GM10248 (cell line): ENCODE measurements around the gene GPR21.

ENCODE experiments used
- CTCF ChIA-PET: fragments of 300-600 bp; sonication (Branson Sonifier 250); formaldehyde crosslinking; extraction: SDS; loops from one replicate; lab custom pipeline; 2021; ENCODE audit warnings: antibody characterized with exemption; lab: Yijun Ruan, JAX
- POLR2A ChIA-PET: fragments of 350-650 bp; sonication (Branson Sonifier 250); formaldehyde crosslinking; extraction: SDS; loops from one replicate; lab custom pipeline; 2020; ENCODE audit warnings: antibody characterized with exemption; lab: Yijun Ruan, JAX
- DNase-seq: peaks from one replicate; pipeline ENCODE4 v3.0.0; 2012; ENCODE audit errors: extremely low spot score
- TF ChIP-seq, protein P1 (sequence below): IDR thresholded peaks from 2 replicates; pipeline ENCODE4 v1.5.1; 2012; ENCODE audit warnings: mild to moderate bottlenecking, low read depth; ENCODE audit errors: extremely low read depth, missing control alignments, control extremely low read depth

GPR21 gene

DNA sequence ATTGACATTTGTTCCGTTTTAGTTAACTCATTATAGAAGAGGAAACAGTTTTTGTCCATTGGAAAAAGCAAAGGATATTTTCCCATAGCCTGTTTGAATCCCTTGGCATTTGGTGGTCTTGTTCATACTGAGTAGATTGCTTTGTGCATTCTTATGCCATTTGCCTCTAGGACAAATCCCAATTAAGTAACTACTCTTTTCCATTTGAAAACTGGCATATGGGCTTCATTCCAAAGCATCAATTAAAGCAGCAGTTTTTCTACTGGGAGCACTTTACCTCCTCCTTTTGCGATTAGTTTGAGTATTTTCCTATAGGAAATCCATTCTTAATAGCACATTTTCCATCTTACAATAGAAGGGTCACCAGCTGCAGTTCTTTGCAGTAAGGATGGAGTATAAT, 31.2 kb downstream of the GPR21 start:
- TF ChIP-seq, protein P1, sequence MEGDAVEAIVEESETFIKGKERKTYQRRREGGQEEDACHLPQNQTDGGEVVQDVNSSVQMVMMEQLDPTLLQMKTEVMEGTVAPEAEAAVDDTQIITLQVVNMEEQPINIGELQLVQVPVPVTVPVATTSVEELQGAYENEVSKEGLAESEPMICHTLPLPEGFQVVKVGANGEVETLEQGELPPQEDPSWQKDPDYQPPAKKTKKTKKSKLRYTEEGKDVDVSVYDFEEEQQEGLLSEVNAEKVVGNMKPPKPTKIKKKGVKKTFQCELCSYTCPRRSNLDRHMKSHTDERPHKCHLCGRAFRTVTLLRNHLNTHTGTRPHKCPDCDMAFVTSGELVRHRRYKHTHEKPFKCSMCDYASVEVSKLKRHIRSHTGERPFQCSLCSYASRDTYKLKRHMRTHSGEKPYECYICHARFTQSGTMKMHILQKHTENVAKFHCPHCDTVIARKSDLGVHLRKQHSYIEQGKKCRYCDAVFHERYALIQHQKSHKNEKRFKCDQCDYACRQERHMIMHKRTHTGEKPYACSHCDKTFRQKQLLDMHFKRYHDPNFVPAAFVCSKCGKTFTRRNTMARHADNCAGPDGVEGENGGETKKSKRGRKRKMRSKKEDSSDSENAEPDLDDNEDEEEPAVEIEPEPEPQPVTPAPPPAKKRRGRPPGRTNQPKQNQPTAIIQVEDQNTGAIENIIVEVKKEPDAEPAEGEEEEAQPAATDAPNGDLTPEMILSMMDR: no peak
- ChIA-PET CTCF (interaction anchor here (1.0 to 1.9 kb wide), 4 partner anchors 11 to 153 kb away, joined by 3 to 6 read pairs (median 5); no protein-coding TSS in a partner anchor), POLR2A (no interaction called here)
- DNase-seq: no peak

DNA sequence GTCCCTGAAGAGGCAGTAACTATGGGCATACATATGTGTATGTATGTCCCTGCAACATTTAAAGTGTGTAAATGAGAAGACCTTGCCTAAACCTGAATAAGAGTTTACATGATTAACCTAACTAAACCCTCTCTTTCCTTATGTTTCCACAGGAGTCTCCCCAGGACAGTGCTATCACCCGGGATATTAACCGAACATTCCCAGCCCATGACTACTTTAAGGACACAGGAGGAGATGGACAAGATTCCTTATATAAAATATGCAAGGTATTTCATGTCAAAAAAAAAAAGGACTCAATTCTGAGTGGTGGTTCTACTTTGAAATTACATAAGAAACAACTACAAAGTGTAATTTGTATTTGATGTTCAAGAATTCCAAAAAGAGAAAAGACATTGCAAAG, 31.7 kb downstream of the GPR21 start:
- TF ChIP-seq, protein P1: no peak
- no peak for DNase-seq
- ChIA-PET POLR2A (no interaction called here), CTCF (no interaction called here)

DNA sequence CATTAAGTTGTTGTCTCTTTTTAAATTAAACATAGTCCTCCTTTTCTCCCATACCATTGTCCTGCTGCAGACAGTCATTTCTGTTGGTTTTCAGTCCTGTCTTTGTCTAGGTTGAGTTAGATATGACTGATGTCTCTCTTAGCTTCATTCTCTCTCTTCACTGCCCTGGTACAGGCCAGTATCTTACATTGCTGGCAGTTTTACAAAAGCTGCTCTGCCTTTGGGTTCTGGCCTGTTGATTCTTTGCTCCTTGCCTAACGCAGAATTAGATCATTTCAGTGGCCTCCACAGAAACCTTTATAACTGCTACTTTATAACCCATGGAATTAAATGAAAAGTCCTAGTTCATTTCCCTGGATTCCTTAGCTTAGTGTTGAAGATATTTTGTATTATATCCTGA, 33.7 kb downstream of the GPR21 start:
- POLR2A ChIA-PET: no interaction called here
- DNase-seq: no peak
- CTCF ChIA-PET: interaction anchor here (1.0 to 2.6 kb wide), 3 partner anchors 15 to 283 kb away, joined by 3 to 8 read pairs (median 3); no protein-coding TSS in a partner anchor
- TF ChIP-seq, protein P1: no peak

DNA sequence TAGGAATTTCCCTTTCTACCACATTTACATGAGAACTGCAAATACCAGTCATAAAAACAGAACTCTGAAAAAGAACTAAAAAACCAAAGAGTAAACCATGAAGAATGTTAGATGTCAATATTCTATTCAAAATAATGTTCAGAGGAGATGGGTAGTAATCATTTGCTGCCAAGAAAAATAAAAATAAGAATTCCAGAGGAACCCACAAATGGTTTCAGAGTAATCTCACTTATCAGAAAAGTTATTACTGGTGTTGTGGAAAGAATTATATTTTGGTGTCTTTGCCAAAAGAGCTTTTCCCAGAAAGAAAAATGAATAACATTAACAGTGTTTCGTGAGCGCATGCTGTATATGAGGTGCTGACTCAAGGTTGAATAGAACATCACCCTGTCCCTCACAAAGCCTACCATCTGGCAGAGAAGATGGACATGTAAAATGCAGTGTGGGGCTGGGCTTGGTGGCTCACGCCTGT, 35.6 kb downstream of the GPR21 start:
- CTCF ChIA-PET: interaction anchor here (1.5 to 2.6 kb wide), 2 partner anchors 13 to 22 kb away, joined by 6 to 8 read pairs; no protein-coding TSS in a partner anchor
- no peak for DNase-seq
- POLR2A ChIA-PET: no interaction called here
- TF ChIP-seq, protein P1: no peak

DNA sequence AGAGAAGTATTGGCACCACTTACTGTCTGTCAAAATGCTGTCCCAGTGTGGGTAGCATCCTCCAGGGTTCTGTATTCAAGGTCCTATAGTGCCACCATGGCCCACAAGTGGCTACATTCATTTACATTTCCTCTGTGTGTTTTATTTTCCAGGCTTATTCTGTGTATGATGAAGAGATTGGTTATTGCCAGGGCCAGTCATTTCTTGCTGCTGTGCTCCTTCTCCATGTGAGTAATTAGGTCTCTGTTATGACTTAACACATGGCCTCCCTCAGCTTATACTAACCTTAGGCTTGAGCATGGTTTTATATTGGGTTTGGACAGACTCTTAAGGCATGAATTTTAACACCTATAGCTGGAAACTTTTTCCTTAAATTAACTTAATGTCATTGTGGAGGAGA, 36.7 kb downstream of the GPR21 start:
- TF ChIP-seq, protein P1: no peak
- ChIA-PET CTCF (no interaction called here), POLR2A (no interaction called here)
- no peak for DNase-seq

DNA sequence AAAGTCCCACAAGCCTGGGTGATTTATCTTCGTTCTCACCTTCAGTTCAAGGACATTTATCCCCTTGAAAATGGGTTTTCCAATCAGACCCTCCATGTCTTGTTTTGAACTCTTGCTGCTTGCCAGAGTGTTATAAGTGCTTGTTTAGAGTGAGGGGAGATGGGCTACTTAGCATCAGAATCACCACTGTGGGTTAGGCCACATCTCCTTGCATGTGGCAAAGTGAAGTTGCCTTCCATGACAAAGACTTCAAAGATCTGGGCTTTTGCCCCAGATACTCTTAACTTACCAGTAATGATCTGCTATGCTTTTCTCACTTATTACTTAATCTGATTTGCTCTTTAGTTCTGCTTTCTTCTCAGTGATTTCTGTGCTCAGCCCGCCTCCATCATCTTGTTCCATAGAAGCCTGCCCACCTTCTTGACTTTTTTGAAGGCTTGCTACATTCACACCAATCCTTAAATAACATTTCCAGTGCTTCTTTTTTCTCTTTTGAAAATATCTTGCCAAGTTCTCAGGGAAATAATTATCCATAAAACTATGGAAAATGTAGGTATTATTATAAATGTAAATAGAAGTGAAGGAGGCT, 39.0 kb downstream of the GPR21 start:
- POLR2A ChIA-PET: no interaction called here

More for the DNA sequence above, 39.0 kb downstream of the GPR21 start:
- DNase-seq: no peak
- TF ChIP-seq, protein P1: no peak
- CTCF ChIA-PET: interaction anchor here (0.9 to 1.8 kb wide), 7 partner anchors 8 to 276 kb away, joined by 3 to 6 read pairs (median 3); no protein-coding TSS in a partner anchor
